ENCODE measurements around the gene PCK2.

PCK2 gene

DNA sequence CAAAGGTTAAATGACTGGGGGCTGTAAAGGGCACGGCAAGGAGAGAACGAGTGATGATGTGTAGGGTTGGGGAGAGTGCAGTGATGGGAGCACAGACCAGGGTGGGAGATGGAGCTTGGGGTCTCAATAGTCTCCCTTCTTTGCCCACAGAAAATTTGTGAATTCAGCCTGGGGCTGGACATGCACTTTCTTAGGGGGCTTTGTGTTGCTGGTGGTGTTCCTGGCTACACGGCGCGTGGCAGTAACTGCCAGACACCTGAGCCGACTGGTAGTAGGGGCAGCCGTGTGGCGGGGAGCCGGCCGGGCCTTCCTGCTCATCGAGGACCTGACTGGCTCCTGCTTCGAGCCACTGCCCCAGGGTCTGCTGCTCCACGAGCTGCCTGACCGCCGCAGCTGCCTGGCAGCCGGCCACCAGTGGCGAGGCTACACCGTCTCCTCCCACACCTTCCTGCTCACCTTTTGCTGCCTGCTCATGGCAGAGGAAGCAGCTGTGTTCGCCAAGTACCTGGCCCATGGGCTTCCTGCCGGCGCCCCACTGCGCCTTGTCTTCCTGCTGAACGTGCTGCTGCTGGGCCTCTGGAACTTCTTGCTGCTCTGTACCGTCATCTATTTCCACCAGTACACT is 38.1 kb downstream of the PCK2 start:
- no peak for DNase-seq (ENCODE audit: extremely low spot score)
- TF ChIP-seq, protein P1, sequence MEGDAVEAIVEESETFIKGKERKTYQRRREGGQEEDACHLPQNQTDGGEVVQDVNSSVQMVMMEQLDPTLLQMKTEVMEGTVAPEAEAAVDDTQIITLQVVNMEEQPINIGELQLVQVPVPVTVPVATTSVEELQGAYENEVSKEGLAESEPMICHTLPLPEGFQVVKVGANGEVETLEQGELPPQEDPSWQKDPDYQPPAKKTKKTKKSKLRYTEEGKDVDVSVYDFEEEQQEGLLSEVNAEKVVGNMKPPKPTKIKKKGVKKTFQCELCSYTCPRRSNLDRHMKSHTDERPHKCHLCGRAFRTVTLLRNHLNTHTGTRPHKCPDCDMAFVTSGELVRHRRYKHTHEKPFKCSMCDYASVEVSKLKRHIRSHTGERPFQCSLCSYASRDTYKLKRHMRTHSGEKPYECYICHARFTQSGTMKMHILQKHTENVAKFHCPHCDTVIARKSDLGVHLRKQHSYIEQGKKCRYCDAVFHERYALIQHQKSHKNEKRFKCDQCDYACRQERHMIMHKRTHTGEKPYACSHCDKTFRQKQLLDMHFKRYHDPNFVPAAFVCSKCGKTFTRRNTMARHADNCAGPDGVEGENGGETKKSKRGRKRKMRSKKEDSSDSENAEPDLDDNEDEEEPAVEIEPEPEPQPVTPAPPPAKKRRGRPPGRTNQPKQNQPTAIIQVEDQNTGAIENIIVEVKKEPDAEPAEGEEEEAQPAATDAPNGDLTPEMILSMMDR (IDR thresholded peaks at IDR 0.05; ENCODE audit: control extremely low read depth, extremely low read depth, low read depth, missing control alignments): no peak
- CTCF ChIA-PET: interaction anchor here (1.0 to 9.1 kb wide), 3 partner anchors 15 to 28 kb away, joined by 3 to 58 read pairs (median 3); partner anchors contain the start of genes DCAF11 and NRL
- POLR2A ChIA-PET: interaction anchor here (0.6 kb wide), 1 partner anchor 73 kb away, joined by 3 read pairs; the partner anchor contains the start of gene TSSK4

DNA sequence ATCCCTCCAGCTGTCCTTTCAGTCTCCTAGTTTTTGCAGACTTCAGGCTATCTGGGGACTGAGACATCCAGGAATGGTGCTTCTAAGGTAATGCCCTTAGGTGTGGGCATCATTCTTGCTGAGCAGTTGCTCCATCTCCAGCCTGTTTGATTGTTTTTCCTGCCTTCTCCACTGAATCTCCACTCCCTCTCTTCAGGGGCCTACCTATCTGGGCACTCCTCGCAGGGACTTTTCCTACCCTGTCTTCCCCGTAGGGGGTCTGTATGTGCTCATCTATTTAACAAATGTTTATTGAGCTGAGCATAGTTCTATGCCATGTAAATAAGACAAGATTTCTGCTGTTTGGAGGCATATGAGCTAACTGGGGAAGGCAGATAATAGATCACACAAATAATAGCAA is 38.9 kb downstream of the PCK2 start:
- POLR2A ChIA-PET: interaction anchor here (1.0 kb wide), 1 partner anchor 18 kb away, joined by 3 read pairs; the partner anchor contains the start of genes DCAF11 and NRL

DNA sequence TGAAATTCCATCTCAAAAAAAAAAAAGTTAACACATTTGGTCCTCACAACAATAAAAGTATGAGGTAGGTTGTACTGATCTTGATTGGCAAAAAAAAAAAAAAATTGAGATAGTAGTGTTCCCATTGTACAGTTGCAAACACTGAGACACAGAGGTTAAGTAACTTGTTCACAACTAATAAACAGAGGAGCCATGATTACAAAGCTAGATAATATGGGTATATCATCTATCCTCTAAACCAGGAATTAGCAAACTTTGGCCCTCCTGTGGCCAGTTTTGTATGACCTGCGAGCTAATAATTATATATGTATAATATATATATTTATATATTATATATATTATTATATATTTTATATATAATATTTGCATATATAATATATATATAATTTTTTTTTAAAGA is 39.6 kb downstream of the PCK2 start:
- TF ChIP-seq, protein P1 (IDR thresholded peaks at IDR 0.05; ENCODE audit: control extremely low read depth, extremely low read depth, low read depth, missing control alignments): no peak
- ChIA-PET CTCF (interaction anchor here (0.9 to 9.1 kb wide), 5 partner anchors 9 to 36 kb away, joined by 3 to 58 read pairs (median 6); partner anchors contain the start of genes DCAF11, IRF9 and NRL), POLR2A (interaction anchor here (1.0 kb wide), 1 partner anchor 19 kb away, joined by 3 read pairs; the partner anchor contains the start of genes DCAF11 and NRL)
- no peak for DNase-seq (ENCODE audit: extremely low spot score)

More for the DNA sequence above, 38.9 kb downstream of the PCK2 start:
- TF ChIP-seq, protein P1 (IDR thresholded peaks at IDR 0.05; ENCODE audit: control extremely low read depth, extremely low read depth, low read depth, missing control alignments): no peak
- CTCF ChIA-PET: interaction anchor here (0.9 to 9.1 kb wide), 7 partner anchors 9 to 109 kb away, joined by 3 to 58 read pairs (median 4); partner anchors contain the start of genes DCAF11, IRF9, NRL and TINF2
- DNase-seq (ENCODE audit: extremely low spot score): no peak

DNA sequence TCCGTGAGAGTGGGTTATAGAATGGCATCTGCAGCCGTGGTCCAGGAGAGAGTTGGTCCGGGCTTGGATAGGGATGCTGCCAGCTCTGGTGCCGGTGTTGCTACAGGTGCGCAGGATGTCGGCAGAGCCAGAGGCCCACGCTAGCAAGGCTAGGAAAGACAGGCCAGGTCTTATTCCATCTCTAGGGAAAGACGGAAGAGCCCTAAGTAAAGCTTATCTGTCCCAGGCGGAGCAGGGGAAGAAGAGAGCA is 41.4 kb downstream of the PCK2 start:
- no peak for DNase-seq (ENCODE audit: extremely low spot score)
- TF ChIP-seq, protein P1 (IDR thresholded peaks at IDR 0.05; ENCODE audit: control extremely low read depth, extremely low read depth, low read depth, missing control alignments): no peak
- ChIA-PET CTCF (interaction anchor here (1.2 to 4.9 kb wide), 8 partner anchors 9 to 27 kb away, joined by 3 to 37 read pairs (median 6); partner anchors contain the start of genes DCAF11, IRF9, NRL and PSME2), POLR2A (interaction anchor here (1.0 to 2.4 kb wide), 10 partner anchors 9 to 107 kb away, joined by 3 to 28 read pairs (median 4); partner anchors contain the start of genes CHMP4A, DCAF11, IRF9 and NRL)

DNA sequence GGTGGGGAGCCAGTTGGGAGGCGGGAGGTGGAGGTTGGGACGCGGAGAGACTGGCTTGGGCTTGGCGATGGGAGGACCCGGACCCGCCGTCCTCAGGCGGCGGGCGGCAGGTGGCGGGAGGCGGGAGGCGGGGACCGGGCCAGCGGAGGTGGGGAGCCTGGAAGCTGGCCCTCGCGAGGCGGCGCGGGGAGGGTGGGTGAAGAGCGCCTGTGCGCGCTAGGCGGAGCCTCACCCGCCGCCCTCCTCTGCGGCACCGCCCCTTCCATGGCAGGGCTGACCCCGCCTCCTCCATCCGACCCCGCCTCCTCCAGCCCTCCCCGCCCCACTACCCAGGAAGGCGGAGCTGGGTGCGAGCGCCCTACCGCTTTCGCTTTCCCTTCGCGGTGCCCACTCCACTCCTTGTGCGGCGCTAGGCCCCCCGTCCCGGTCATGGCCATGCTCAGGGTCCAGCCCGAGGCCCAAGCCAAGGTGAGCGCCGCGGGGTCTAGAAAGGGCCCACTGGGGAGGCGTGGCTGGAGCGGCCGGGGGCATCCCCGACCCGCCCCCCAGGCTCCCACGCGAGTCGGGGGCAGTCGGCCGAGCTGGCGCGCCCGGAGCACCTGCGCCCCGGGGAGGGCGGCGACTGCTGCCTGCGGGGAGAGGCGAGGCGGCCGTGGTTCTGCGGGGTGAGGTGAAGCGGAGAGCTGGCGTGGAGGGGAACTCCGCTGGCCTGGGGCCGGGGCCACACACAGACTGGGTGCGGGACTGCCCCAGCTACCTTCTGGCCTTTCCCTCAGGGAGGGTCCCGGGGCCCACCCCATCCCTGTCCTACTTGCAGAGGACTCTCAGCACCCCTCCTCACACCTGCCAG is 41.9 kb downstream of the PCK2 start, which contains the start of gene PSME1:
PSME1 (plus strand) TSS at position 361 of the 850 bp plus-strand sequence; CDS start at position 430, 69 bp downstream.
- POLR2A ChIA-PET: interaction anchor here (1.0 to 2.4 kb wide), 11 partner anchors 8 to 106 kb away, joined by 3 to 28 read pairs (median 5); partner anchors contain the start of genes CHMP4A, DCAF11, IRF9 and NRL
- CTCF ChIA-PET: interaction anchor here (0.7 to 4.9 kb wide), 10 partner anchors 10 to 77 kb away, joined by 3 to 37 read pairs (median 6); partner anchors contain the start of genes CHMP4A, DCAF11, IRF9 and NRL

More for the DNA sequence above, 41.9 kb downstream of the PCK2 start, which contains the start of gene PSME1:
- peak; percentile 97 for DNase-seq (ENCODE audit: extremely low spot score)
- TF ChIP-seq, protein P1 (IDR thresholded peaks at IDR 0.05; ENCODE audit: control extremely low read depth, extremely low read depth, low read depth, missing control alignments): no peak

Data from GM10248 (cell line).